ENCODE measurements around the gene SHH. TPM values are rescaled to one million over a fixed set of nuclear protein-coding genes. Genes with fewer than 3 reads are reported as not detected.
A peak's percentile ranks its signal among the peaks of the same experiment; 100 is the strongest.

The SHH gene
- polyA plus RNA-seq, 1 donor from 2014 or later: 1.5 TPM

GRCh38 chr7:155814316-155815276 is 2.3 kb upstream of the SHH start (continued):
- no peak for TF ChIP-seq REST (IDR thresholded peaks at IDR 0.05; ENCODE audit: borderline replicate concordance)

- TF ChIP-seq POLR2AphosphoS5 (IDR thresholded peaks at IDR 0.05) (no peak), RAD21 (conservative IDR thresholded peaks at IDR 0.05) (no peak), EZH2 (IDR thresholded peaks at IDR 0.05; ENCODE audit: borderline replicate concordance, insufficient read depth, low read length, poor library complexity, severe bottlenecking) (no peak), REST (IDR thresholded peaks at IDR 0.05; ENCODE audit: borderline replicate concordance) (no peak)
- Histone ChIP-seq H3K36me3 (ENCODE audit: insufficient read depth, low read length) (no peaks in the 10 kb centered on the region), H3K9ac (ENCODE audit: low read length) (no peak overlapping the region), H2AFZ (ENCODE audit: low read depth, low read length) (no peak overlapping the region), H3K9me2 (ENCODE audit: insufficient read depth, low read length) (no peaks in the 10 kb centered on the region), H3K9me3 (ENCODE audit: low read length) (no peaks in the 10 kb centered on the region), H3K27ac (ENCODE audit: low read length) (no peak overlapping the region), H3K79me2 (replicated peaks; ENCODE audit: insufficient read depth, low read length) (no peaks in the 10 kb centered on the region), H3K4me3 (ENCODE audit: low read length) (no peak overlapping the region), H3K27me3 (ENCODE audit: insufficient read depth, low read depth, low read length) (peaks cover 69% of the 10 kb centered on the region), H4K20me1 (ENCODE audit: insufficient read depth) (no peaks in the 10 kb centered on the region), H3F3A (ENCODE audit: insufficient read depth, low read length, poor library complexity, severe bottlenecking) (no peaks in the 10 kb centered on the region), H3K4me2 (ENCODE audit: low read length) (no peak overlapping the region)
Observed at GRCh38 chr7:155813546-155814315, 1.5 kb upstream of the SHH start.

GRCh38 chr7:155813125-155813524 is 862 bp upstream of the SHH start:
- H3K4me2 ChIP-seq (ENCODE audit: low read length): no peak overlapping the region
- H3K9me3 ChIP-seq (ENCODE audit: low read length): no peaks in the 10 kb centered on the region
- no peak overlapping the region for H2AFZ ChIP-seq (ENCODE audit: low read depth, low read length)
- no peaks in the 10 kb centered on the region for H4K20me1 ChIP-seq (ENCODE audit: insufficient read depth)
- peaks cover 75% of the 10 kb centered on the region for H3K27me3 ChIP-seq (ENCODE audit: insufficient read depth, low read depth, low read length)
- H3K4me3 ChIP-seq (ENCODE audit: low read length): peak overlapping the region; percentile 67
- H3K36me3 ChIP-seq (ENCODE audit: insufficient read depth, low read length): no peaks in the 10 kb centered on the region
- H3K9ac ChIP-seq (ENCODE audit: low read length): no peak overlapping the region
- no peaks in the 10 kb centered on the region for H3K79me2 ChIP-seq (replicated peaks; ENCODE audit: insufficient read depth, low read length)
- TF ChIP-seq CTCF (IDR thresholded peaks at IDR 0.05; ENCODE audit: poor library complexity, severe bottlenecking) (no peak), POLR2AphosphoS5 (IDR thresholded peaks at IDR 0.05) (no peak), TAF1 (IDR thresholded peaks at IDR 0.05; ENCODE audit: low read depth) (no peak)
- no peaks in the 10 kb centered on the region for H3F3A ChIP-seq (ENCODE audit: insufficient read depth, low read length, poor library complexity, severe bottlenecking)
- H3K27ac ChIP-seq (ENCODE audit: low read length): no peak overlapping the region
- no peaks in the 10 kb centered on the region for H3K9me2 ChIP-seq (ENCODE audit: insufficient read depth, low read length)
